Measurements from ENCODE around the gene PGS1. TPM values are rescaled to one million over a fixed set of nuclear protein-coding genes. Genes with fewer than 3 reads are reported as not detected.

PGS1 gene
- total and polyA plus RNA-seq, 2 of the 8 experiments (the other 6 are each of a cell fraction or from before 2014, with no cell fraction given) = 46.7 to 60.0 TPM

DNA sequence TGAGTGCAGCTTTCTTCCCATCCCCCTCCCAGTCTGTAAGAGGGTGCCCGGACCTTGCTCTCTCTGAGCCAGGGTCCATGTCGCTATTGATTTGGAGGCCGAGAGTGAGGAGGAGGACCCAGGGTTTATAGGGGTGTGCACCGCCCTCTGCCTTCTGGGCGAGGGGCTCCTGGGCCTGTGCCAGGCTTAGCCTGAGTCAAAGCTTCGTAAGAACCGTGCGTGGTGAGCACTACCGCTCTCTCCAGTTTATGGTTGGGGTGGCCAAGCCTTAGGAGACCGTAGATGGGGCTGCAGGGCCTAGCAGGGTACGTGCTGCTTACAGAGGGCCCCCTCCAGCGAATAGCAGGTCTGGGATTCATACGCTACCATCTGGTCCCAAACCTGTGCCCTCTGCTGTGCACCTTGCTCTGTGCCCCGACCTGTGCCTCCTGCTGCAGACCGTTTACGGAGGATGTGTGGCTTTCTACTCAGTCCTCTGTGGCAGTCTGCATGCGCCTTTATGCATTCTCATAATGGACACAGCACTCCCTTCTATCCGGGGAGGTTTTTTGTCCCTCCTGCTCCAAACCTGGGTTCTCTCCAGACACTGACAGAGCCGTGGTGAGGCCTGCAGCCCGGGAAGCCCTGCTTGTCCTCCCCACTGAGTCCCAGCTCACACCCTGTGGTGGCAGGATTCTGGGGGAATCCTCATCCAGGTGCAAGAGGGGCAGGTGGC, 54.7 kb downstream of the PGS1 start:
- Histone ChIP-seq H2BK20ac (ENCODE audit: low read length) (no peak overlapping the region), H3K27me3 (replicated peaks in 1 of 4; ENCODE audit: control insufficient read depth in 3 of 4, extremely low read depth in 1 of 4, insufficient read depth in 3 of 4, low read length in 3 of 4) (no peaks in the 10 kb centered on the region), H2BK120ac (replicated peaks; ENCODE audit: low read depth, low read length) (no peak overlapping the region), H3K9me3 (ENCODE audit: insufficient read depth in 2 of 2, low read depth in 1 of 2, low read length in 1 of 2) (no peaks in the 10 kb centered on the region), H2AK5ac (ENCODE audit: low read depth, low read length) (no peak overlapping the region), H4K5ac (ENCODE audit: insufficient read length, low read depth, low read length) (no peak overlapping the region), H3K79me1 (ENCODE audit: low read depth, low read length) (no peaks in the 10 kb centered on the region), H3K23ac (ENCODE audit: insufficient read length) (no peak overlapping the region), H3K4me2 (ENCODE audit: insufficient read depth in 1 of 2, low read depth in 2 of 2, low read length in 2 of 2) (no peak overlapping the region), H3K4me3 (ENCODE audit: extremely low read depth in 1 of 4, insufficient read depth in 2 of 4, low read depth in 3 of 4, low read length in 4 of 4) (no peak overlapping the region), H2BK12ac (ENCODE audit: low read depth, low read length) (0 out of 2 replicates have a peak overlapping the region, but pooled peaks have one; percentile 22), H2AFZ (ENCODE audit: low read length) (no peak overlapping the region), H3K9ac (replicated peaks in 1 of 4; ENCODE audit: extremely low read depth in 1 of 4, low read depth in 3 of 4, low read length in 3 of 4) (no peak overlapping the region), H3K4ac (replicated peaks; ENCODE audit: insufficient read length, low read depth, low read length) (peak overlapping the region; percentile 15), H4K91ac (replicated peaks; ENCODE audit: insufficient read length, low read length) (no peak overlapping the region), H3K23me2 (ENCODE audit: low read depth, low read length) (no peaks in the 10 kb centered on the region), H4K20me1 (replicated peaks in 1 of 2; ENCODE audit: control insufficient read depth in 1 of 2, insufficient read depth in 2 of 2, low read length in 2 of 2) (no peaks in the 10 kb centered on the region), H3K18ac (ENCODE audit: extremely low read depth, low read length) (no peak overlapping the region; the same call in none of the 2 replicates), H2BK5ac (ENCODE audit: low read depth, low read length) (no peak overlapping the region), H3K4me1 (replicated peaks in 1 of 4; ENCODE audit: control insufficient read depth in 3 of 4, insufficient read depth in 4 of 4, low read length in 3 of 4) (peaks cover 0 to 33% (median 20%) of the 10 kb centered on the region in 4 experiments; a peak in 6 of 7 replicates), H3K79me2 (ENCODE audit: control insufficient read depth in 1 of 2, insufficient read depth in 2 of 2, low read length in 2 of 2) (no peaks in the 10 kb centered on the region), H2BK15ac (ENCODE audit: low read length) (no peak overlapping the region), H3K36me3 (ENCODE audit: control insufficient read depth in 2 of 4, insufficient read depth in 4 of 4, low read length in 3 of 4) (peaks cover 0 to 7% (median 2%) of the 10 kb centered on the region in 4 experiments; a peak in 2 of 8 replicates), H4K8ac (ENCODE audit: extremely low read depth, insufficient read depth, low read length) (peak overlapping the region; percentile 72; the same call in 1 of the 2 replicates), H3K14ac (ENCODE audit: insufficient read length) (no peak overlapping the region), H3K56ac (replicated peaks; ENCODE audit: insufficient read length, low read depth, low read length) (no peak overlapping the region), H3K27ac (ENCODE audit: low read depth, low read length) (no peak overlapping the region)
- ChIA-PET POLR2A (ENCODE audit: partially characterized antibody) (interaction anchor here (0.6 to 1.3 kb wide), 3 partner anchors 11 to 124 kb away, joined by 3 to 4 read pairs (median 4); no protein-coding TSS in a partner anchor), CTCF (ENCODE audit: partially characterized antibody) (interaction anchor here (1.6 to 2.2 kb wide), 3 partner anchors 10 to 32 kb away, joined by 3 to 14 read pairs (median 5); no protein-coding TSS in a partner anchor)
- 84% methylated on average over 19 of the region's 20 CpGs; no CpG with 5 or more reads in 1 of the 2 experiments for WGBS, 2 experiments (ENCODE audit: extremely low coverage in 1 of 2, insufficient coverage in 1 of 2, insufficient read length in 1 of 2, insufficient replicate concordance in 2 of 2, low coverage in 1 of 2, low lambda C conversion rate in 2 of 2, missing lambda C conversion rate in 1 of 2)
- TF ChIP-seq, protein P1, sequence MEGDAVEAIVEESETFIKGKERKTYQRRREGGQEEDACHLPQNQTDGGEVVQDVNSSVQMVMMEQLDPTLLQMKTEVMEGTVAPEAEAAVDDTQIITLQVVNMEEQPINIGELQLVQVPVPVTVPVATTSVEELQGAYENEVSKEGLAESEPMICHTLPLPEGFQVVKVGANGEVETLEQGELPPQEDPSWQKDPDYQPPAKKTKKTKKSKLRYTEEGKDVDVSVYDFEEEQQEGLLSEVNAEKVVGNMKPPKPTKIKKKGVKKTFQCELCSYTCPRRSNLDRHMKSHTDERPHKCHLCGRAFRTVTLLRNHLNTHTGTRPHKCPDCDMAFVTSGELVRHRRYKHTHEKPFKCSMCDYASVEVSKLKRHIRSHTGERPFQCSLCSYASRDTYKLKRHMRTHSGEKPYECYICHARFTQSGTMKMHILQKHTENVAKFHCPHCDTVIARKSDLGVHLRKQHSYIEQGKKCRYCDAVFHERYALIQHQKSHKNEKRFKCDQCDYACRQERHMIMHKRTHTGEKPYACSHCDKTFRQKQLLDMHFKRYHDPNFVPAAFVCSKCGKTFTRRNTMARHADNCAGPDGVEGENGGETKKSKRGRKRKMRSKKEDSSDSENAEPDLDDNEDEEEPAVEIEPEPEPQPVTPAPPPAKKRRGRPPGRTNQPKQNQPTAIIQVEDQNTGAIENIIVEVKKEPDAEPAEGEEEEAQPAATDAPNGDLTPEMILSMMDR (IDR thresholded peaks at IDR 0.05; ENCODE audit: control extremely low read depth in 1 of 3, insufficient read depth in 1 of 3, low read depth in 1 of 3, low read length in 3 of 3) = no peak
- TF ChIP-seq GTF2F1 (IDR thresholded peaks at IDR 0.05; ENCODE audit: borderline replicate concordance, low read depth, low read length) (no peak), RAD21 (IDR thresholded peaks at IDR 0.05 in 1 of 2, conservative IDR thresholded peaks at IDR 0.05 in 1 of 2; ENCODE audit: low read depth in 2 of 2, low read length in 2 of 2) (no peak), POLR2A (IDR thresholded peaks at IDR 0.05; ENCODE audit: control extremely low read depth in 1 of 2, low read depth in 2 of 2, low read length in 2 of 2) (0 out of 3 replicates have a peak, but pooled peaks of 1 of the 2 experiments have one; percentile 7), BACH1 (IDR thresholded peaks at IDR 0.05; ENCODE audit: low read length) (no peak)
- FAIRE-seq (no peak), DNase-seq (ENCODE audit: low read depth in 1 of 2, low spot score in 2 of 2) (no peak)
